ENCODE data around the gene C6orf62. TPM values are rescaled to one million over a fixed set of nuclear protein-coding genes. Genes with fewer than 3 reads are reported as not detected.

Gene C6orf62
- total RNA-seq, 1 donor from 2014 or later: 79.7 TPM

DNA sequence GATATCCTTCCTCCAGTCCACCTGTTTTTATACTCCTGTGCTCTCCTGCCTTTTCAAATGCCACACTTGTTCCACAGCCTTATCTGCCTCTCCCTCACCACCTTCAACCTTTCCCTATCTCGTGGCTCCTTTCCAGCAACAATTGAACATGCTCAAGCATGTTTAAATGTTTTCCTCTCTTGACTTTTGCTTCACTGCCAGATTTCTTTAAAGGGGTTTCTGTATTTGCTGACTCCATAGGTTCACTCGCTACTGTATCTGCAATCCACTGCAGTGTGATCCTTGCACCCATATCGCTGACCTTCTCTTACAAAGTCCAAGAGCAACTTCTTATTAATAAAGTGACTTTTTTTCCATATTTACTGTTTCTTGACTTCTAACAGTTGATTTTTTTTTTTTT is 44.6 kb upstream of the C6orf62 start:
- Mint-ChIP-seq H3K9me3 (ENCODE audit: unreplicated experiment) (no peaks in the 10 kb centered on the region), H3K4me3 (ENCODE audit: unreplicated experiment) (no peak overlapping the region), H3K36me3 (ENCODE audit: unreplicated experiment) (no peaks in the 10 kb centered on the region), H3K27me3 (ENCODE audit: unreplicated experiment) (no peaks in the 10 kb centered on the region), H3K27ac (ENCODE audit: unreplicated experiment) (no peak overlapping the region), H3K4me1 (ENCODE audit: unreplicated experiment) (peaks cover 2% of the 10 kb centered on the region)
- no peak for DNase-seq (ENCODE audit: extremely low spot score, unreplicated experiment)
- TF ChIP-seq, protein P1, sequence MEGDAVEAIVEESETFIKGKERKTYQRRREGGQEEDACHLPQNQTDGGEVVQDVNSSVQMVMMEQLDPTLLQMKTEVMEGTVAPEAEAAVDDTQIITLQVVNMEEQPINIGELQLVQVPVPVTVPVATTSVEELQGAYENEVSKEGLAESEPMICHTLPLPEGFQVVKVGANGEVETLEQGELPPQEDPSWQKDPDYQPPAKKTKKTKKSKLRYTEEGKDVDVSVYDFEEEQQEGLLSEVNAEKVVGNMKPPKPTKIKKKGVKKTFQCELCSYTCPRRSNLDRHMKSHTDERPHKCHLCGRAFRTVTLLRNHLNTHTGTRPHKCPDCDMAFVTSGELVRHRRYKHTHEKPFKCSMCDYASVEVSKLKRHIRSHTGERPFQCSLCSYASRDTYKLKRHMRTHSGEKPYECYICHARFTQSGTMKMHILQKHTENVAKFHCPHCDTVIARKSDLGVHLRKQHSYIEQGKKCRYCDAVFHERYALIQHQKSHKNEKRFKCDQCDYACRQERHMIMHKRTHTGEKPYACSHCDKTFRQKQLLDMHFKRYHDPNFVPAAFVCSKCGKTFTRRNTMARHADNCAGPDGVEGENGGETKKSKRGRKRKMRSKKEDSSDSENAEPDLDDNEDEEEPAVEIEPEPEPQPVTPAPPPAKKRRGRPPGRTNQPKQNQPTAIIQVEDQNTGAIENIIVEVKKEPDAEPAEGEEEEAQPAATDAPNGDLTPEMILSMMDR (IDR thresholded peaks at IDR 0.05): no peak

DNA sequence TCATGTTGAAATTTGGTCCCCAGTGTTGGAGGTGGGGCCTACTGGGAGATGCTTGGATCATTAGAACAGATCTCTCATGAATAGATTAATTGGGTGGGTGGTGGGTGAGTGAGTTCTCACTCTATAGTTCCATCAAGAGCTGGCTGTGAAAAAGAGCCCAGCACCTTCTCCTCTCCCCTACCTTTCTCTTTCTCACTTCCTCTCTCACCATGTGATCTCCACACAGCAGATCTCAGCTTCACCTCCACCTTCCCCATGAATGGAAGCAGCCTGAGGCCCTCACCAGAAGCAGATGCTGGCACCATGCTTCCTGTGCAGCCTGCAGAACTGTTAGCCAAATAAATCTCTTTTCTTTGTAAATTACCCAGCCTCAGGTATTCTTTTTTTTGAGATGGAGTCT is 42.9 kb upstream of the C6orf62 start:
- Mint-ChIP-seq H3K27ac (ENCODE audit: unreplicated experiment) (no peak overlapping the region), H3K4me3 (ENCODE audit: unreplicated experiment) (no peak overlapping the region), H3K9me3 (ENCODE audit: unreplicated experiment) (no peaks in the 10 kb centered on the region), H3K4me1 (ENCODE audit: unreplicated experiment) (no peaks in the 10 kb centered on the region), H3K36me3 (ENCODE audit: unreplicated experiment) (no peaks in the 10 kb centered on the region), H3K27me3 (ENCODE audit: unreplicated experiment) (no peaks in the 10 kb centered on the region)
- no peak for DNase-seq (ENCODE audit: extremely low spot score, unreplicated experiment)
- TF ChIP-seq, protein P1 (IDR thresholded peaks at IDR 0.05): no peak

DNA sequence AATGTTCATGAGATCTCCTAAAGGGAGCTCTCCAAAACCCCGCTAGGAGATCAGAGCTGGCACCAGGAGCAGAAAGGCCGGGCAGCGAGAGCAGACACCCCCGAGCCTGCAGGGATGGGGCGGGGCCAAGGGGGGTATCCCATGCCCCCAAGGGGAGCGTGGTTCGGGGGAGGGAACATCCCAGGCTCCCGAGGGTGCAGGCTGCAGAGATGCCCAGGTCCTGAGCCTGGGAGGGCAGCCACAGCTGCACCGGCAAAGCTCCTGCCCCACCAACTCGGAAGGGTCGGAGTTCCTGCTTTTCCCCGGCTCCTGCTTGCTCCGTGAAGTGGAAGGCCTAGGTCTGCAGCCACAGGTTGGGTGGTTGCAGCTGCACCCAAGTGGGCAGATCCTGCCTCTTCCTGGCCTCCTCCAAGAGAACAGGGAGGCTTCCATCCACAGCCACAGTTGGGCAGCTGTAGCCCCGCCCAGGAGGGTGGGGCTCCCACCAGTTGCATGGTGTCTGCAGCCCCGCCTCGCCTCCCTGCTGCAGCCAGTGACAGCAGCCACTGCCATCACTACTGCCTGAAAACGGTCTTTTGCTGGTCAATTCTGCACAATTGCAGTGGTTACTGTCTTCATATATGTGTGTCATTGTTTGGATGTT is 42.4 kb upstream of the C6orf62 start:
- no peak overlapping the region for H3K4me3 Mint-ChIP-seq (ENCODE audit: unreplicated experiment)
- no peak for DNase-seq (ENCODE audit: extremely low spot score, unreplicated experiment)
- H3K27me3 Mint-ChIP-seq (ENCODE audit: unreplicated experiment): no peaks in the 10 kb centered on the region
- H3K27ac Mint-ChIP-seq (ENCODE audit: unreplicated experiment): no peak overlapping the region
- TF ChIP-seq, protein P1 (IDR thresholded peaks at IDR 0.05): no peak
- no peaks in the 10 kb centered on the region for H3K9me3 Mint-ChIP-seq (ENCODE audit: unreplicated experiment)
- H3K4me1 Mint-ChIP-seq (ENCODE audit: unreplicated experiment): no peaks in the 10 kb centered on the region
- H3K36me3 Mint-ChIP-seq (ENCODE audit: unreplicated experiment): no peaks in the 10 kb centered on the region

DNA sequence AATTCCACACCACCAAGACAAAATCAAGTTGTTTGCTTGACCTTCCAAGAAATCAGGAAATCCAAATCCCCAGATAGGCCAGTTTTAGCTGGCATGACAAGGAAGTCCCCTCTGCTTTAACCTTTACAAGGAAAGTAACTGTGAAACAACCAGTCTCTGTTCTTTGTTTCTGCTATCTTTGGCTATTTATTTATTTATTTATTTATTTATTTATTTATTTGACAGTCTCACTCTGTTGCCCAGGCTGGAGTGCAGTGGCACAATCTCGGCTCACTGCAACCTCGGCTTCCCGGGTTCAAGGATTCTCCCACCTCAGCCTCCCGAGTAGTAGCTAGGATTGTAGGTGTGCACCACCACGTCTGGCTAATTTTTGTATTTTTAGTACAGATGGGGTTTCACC is 41.3 kb upstream of the C6orf62 start:
- DNase-seq (ENCODE audit: extremely low spot score, unreplicated experiment): no peak
- TF ChIP-seq, protein P1 (IDR thresholded peaks at IDR 0.05): no peak
- no peaks in the 10 kb centered on the region for H3K36me3 Mint-ChIP-seq (ENCODE audit: unreplicated experiment)
- no peaks in the 10 kb centered on the region for H3K9me3 Mint-ChIP-seq (ENCODE audit: unreplicated experiment)
- H3K4me3 Mint-ChIP-seq (ENCODE audit: unreplicated experiment): no peak overlapping the region
- no peaks in the 10 kb centered on the region for H3K4me1 Mint-ChIP-seq (ENCODE audit: unreplicated experiment)
- no peak overlapping the region for H3K27ac Mint-ChIP-seq (ENCODE audit: unreplicated experiment)
- H3K27me3 Mint-ChIP-seq (ENCODE audit: unreplicated experiment): no peaks in the 10 kb centered on the region

DNA sequence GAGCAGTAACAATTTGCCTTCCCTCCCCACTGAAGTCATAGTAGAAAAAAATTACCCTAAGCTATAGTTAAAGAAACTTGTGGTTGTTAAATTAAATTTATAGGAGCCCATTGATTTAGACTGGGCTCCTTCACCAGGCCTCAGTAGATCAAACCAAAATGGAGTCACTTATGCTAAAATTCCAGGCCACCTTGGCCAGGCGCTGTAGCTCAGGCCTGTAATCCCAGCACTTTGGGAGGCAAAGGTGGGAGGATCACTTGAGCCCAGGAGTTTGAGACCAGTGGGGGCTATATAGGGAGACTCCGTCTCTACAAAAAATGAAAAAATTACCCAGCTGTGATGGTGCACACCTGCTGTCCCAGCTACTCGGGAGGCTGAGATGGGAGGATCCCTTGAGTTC is 40.8 kb upstream of the C6orf62 start:
- no peaks in the 10 kb centered on the region for H3K27me3 Mint-ChIP-seq (ENCODE audit: unreplicated experiment)
- H3K4me3 Mint-ChIP-seq (ENCODE audit: unreplicated experiment): no peak overlapping the region
- H3K9me3 Mint-ChIP-seq (ENCODE audit: unreplicated experiment): no peaks in the 10 kb centered on the region
- H3K4me1 Mint-ChIP-seq (ENCODE audit: unreplicated experiment): no peaks in the 10 kb centered on the region
- no peak overlapping the region for H3K27ac Mint-ChIP-seq (ENCODE audit: unreplicated experiment)
- H3K36me3 Mint-ChIP-seq (ENCODE audit: unreplicated experiment): no peaks in the 10 kb centered on the region
- DNase-seq (ENCODE audit: extremely low spot score, unreplicated experiment): no peak
- TF ChIP-seq, protein P1 (IDR thresholded peaks at IDR 0.05): no peak
